Activated CD4-positive, alpha-beta T cell treated with anti-CD3 and anti-CD28 coated beads, Interleukin-2, amount 50 U/mL, for 24 hours (primary cell): ENCODE results near the gene WIZ.
"Not testable (repeated sequence)": the region's sequence is repeated elsewhere in the genome, so short reads cannot be mapped to it uniquely, and the experiment has no call there.

ENCODE experiments used
- DNase-seq, 2 donors: peaks; one replicate each; pipeline ENCODE4 v3.0.0-alpha.2; 2020; ENCODE audit warnings: low read depth in 1 of 2, low spot score in 1 of 2

WIZ gene

GRCh38 chr19:15449620-15450527 lies at the start of gene WIZ:
Gene WIZ, minus strand, starts transcription at chr19:15449956. Its CDS starts 1,649 bp downstream, at chr19:15448307.
- peak; percentile 69 to 73 for DNase-seq

- DNase-seq, result no peak
These were observed 49.2 kb upstream of the WIZ start for GRCh38 chr19:15498910-15499309.

GRCh38 chr19:15498156-15498858 lies 48.6 kb upstream of the WIZ start:
- DNase-seq, result no peak

GRCh38 chr19:15495151-15495550 lies 45.4 kb upstream of the WIZ start:
- DNase-seq, result no peak

GRCh38 chr19:15488489-15489226 lies 38.9 kb upstream of the WIZ start:
- DNase-seq, result no peak

- DNase-seq, result no peak
These were observed 37.3 kb upstream of the WIZ start for GRCh38 chr19:15487038-15487437.

- DNase-seq, result not testable (repeated sequence)
These were observed 36.0 kb upstream of the WIZ start for GRCh38 chr19:15485768-15486167.

GRCh38 chr19:15480996-15481395 lies 31.2 kb upstream of the WIZ start:
- not testable (repeated sequence) for DNase-seq

GRCh38 chr19:15479391-15480345 lies 29.9 kb upstream of the WIZ start, which contains the start of gene PGLYRP2:
Gene PGLYRP2, minus strand, starts transcription at chr19:15479501. Its CDS starts 130 bp downstream, at chr19:15479371.
- DNase-seq, result no peak

GRCh38 chr19:15476325-15476724 lies 26.6 kb upstream of the WIZ start:
- no peak for DNase-seq

GRCh38 chr19:15475611-15476010 lies 25.9 kb upstream of the WIZ start:
- DNase-seq, result no peak

- DNase-seq, result no peak
These were observed 25.4 kb upstream of the WIZ start for GRCh38 chr19:15475169-15475568.

- DNase-seq, result not testable (repeated sequence)
These were observed 24.1 kb upstream of the WIZ start for GRCh38 chr19:15473821-15474220.

GRCh38 chr19:15471639-15472101 lies 21.9 kb upstream of the WIZ start:
- no peak for DNase-seq

- no peak for DNase-seq
These were observed 19.9 kb upstream of the WIZ start for GRCh38 chr19:15469513-15470297.

GRCh38 chr19:15468675-15469512 lies 19.1 kb upstream of the WIZ start:
- DNase-seq, result no peak

GRCh38 chr19:15467734-15468214 lies 18.0 kb upstream of the WIZ start:
- no peak for DNase-seq
